Effector memory CD4-positive, alpha-beta T cell (primary cell): ENCODE results near the gene PHKG2.

Source experiments
- DNase-seq, 3 donors: peaks; one replicate each; pipeline ENCODE4 v3.0.0-alpha.2; 2020
- H3K27ac ChIP-seq: 2 replicates; pipeline ENCODE4 v1.7.0; 2013; ENCODE audit warnings: mild to moderate bottlenecking, low read length, moderate library complexity; ENCODE audit not compliant: insufficient read depth, poor library complexity, severe bottlenecking
- H3K27me3 ChIP-seq: replicated peaks from 2 replicates; pipeline ENCODE4 v1.7.0; 2013; ENCODE audit warnings: mild to moderate bottlenecking, low read length; ENCODE audit not compliant: insufficient read depth, control insufficient read depth, poor library complexity, severe bottlenecking
- H3K36me3 ChIP-seq: 2 replicates; pipeline ENCODE4 v1.7.0; 2013; ENCODE audit warnings: mild to moderate bottlenecking, low read length, moderate library complexity; ENCODE audit not compliant: control insufficient read depth, insufficient read depth
- H3K4me1 ChIP-seq: 2 replicates; pipeline ENCODE4 v1.7.0; 2013; ENCODE audit warnings: low read length, mild to moderate bottlenecking; ENCODE audit not compliant: control insufficient read depth, insufficient read depth, poor library complexity, severe bottlenecking
- H3K4me3 ChIP-seq: 2 replicates; pipeline ENCODE4 v1.7.0; 2013; ENCODE audit warnings: low read length, low read depth, mild to moderate bottlenecking; ENCODE audit not compliant: insufficient read depth, poor library complexity, severe bottlenecking
- H3K9me3 ChIP-seq: 2 replicates; pipeline ENCODE4 v1.7.0; 2013; ENCODE audit warnings: mild to moderate bottlenecking, low read length, moderate library complexity; ENCODE audit not compliant: control insufficient read depth

PHKG2 gene

DNA sequence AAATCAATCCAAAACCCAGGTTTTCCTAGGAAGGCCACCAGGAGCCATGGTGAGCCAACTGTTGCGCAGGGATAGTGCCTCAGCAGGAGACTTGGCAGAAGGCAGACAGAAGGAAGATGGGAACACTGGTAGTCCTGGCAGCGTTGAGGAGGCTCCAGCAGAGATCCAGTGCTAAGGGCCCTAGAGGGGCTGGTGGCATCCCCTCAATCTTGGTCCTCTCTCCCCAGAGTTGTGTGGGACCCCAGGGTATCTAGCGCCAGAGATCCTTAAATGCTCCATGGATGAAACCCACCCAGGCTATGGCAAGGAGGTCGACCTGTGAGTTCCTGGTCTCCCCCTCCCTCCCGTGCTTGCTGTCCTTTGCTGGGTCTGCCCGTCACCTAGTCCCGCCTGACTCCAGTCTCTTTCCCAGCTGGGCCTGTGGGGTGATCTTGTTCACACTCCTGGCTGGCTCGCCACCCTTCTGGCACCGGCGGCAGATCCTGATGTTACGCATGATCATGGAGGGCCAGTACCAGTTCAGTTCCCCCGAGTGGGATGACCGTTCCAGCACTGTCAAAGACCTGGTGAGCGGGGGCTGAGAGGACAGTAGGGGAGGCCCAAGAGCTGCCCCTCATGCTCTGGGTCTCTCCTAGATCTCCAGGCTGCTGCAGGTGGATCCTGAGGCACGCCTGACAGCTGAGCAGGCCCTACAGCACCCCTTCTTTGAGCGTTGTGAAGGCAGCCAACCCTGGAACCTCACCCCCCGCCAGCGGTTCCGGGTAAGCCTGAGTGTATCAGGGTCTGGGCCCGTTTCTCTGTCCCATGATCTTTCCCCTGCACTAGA is 7.9 kb downstream of the PHKG2 start:
- Histone ChIP-seq H3K4me3 (no peak overlapping the region), H3K9me3 (no peaks in the 10 kb centered on the region), H3K4me1 (peaks cover 6% of the 10 kb centered on the region), H3K36me3 (peaks cover 37% of the 10 kb centered on the region), H3K27ac (no peak overlapping the region), H3K27me3 (no peaks in the 10 kb centered on the region)
- DNase-seq = no peak

DNA sequence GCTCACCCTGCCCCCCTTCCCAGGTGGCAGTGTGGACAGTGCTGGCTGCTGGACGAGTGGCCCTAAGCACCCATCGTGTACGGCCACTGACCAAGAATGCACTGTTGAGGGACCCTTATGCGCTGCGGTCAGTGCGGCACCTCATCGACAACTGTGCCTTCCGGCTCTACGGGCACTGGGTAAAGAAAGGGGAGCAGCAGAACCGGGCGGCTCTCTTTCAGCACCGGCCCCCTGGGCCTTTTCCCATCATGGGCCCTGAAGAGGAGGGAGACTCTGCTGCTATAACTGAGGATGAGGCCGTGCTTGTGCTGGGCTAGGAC is 8.5 kb downstream of the PHKG2 start:
- H3K9me3 ChIP-seq = no peaks in the 10 kb centered on the region
- no peak overlapping the region for H3K4me3 ChIP-seq
- H3K4me1 ChIP-seq = peaks cover 8% of the 10 kb centered on the region
- DNase-seq = no peak
- peaks cover 32% of the 10 kb centered on the region for H3K36me3 ChIP-seq
- no peak overlapping the region for H3K27ac ChIP-seq
- H3K27me3 ChIP-seq = no peaks in the 10 kb centered on the region

DNA sequence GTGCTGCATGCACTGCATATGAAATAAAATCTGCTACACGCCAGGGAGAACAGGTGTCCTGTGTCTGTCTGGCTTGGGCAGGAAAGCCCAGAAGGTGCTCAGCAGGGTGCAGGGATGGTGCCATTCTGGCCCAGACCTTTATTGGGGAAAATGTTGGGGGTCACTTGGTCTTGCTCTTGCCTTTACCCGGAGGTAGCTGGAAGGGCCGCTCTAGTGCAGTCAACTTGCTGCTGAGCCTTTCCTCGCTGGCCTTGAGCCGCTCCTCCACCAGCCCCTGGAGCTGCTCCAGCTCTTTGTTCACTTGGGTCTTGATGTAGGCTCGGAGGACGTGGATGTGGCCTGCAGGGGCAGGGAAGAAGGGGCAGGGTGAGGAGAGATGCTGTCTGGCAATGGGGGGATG is 9.1 kb downstream of the PHKG2 start:
- Histone ChIP-seq H3K4me1 (peaks cover 8% of the 10 kb centered on the region), H3K9me3 (no peaks in the 10 kb centered on the region), H3K27ac (no peak overlapping the region), H3K36me3 (peaks cover 30% of the 10 kb centered on the region), H3K4me3 (no peak overlapping the region), H3K27me3 (no peaks in the 10 kb centered on the region)
- DNase-seq = no peak

DNA sequence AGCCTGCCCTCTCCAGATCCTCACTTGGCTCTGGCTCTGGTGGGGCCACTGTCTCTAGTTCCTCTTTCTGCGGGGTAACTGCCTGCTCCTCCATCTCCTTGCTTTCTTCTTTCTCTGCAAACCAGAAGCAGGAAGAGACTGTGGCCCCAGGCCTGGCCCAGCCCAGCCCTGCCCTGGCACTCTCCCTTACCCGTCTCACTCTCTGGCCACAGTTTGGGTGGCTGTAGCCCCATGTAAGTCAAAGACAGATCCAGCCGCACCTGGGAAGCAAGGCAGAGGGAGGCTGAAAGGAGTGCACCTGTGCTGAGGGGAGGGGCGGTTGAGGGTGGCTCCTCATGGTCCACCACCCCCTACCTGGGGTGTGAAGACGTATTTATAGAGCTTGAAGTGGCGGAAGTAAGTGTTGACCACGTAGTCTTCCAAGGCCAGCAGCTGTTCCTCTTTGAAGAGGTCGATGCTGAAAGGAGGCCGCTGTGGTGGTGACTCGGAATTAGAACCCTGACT is 10.8 kb downstream of the PHKG2 start:
- H3K27me3 ChIP-seq = no peaks in the 10 kb centered on the region
- no peak for DNase-seq
- H3K4me1 ChIP-seq = peaks cover 19% of the 10 kb centered on the region
- no peak overlapping the region for H3K4me3 ChIP-seq
- no peaks in the 10 kb centered on the region for H3K9me3 ChIP-seq
- H3K36me3 ChIP-seq = peaks cover 22% of the 10 kb centered on the region
- H3K27ac ChIP-seq = no peak overlapping the region

DNA sequence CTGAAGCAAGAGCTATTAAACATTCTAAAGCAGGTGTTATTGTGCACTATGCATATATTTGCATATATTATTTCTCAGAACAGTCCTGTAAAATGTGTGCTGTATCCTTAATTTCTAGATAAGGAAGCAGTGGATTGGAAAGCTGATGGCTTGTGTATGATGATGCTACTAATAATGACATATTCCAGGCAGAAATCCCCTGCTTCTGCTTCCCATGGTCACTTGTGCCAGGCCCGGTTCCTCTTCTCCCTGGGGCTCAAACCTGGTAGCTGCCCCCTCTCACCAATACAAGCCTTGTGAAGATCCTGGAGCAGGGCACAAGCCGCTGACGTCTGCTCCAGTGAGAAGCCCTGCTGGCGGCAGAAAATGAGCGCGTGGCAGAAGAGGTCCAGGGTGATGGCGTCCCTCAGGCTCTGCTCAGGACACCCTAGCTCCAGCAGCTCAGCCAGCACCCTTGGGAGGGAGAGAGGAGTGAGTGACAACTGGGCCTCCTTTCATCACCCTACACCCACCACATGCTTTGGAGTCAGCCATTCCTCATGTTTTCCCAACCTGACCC is 11.9 kb downstream of the PHKG2 start:
- Histone ChIP-seq H3K36me3 (peaks cover 24% of the 10 kb centered on the region), H3K4me3 (no peak overlapping the region), H3K4me1 (peaks cover 19% of the 10 kb centered on the region), H3K9me3 (no peaks in the 10 kb centered on the region), H3K27ac (no peak overlapping the region), H3K27me3 (no peaks in the 10 kb centered on the region)
- no peak for DNase-seq

DNA sequence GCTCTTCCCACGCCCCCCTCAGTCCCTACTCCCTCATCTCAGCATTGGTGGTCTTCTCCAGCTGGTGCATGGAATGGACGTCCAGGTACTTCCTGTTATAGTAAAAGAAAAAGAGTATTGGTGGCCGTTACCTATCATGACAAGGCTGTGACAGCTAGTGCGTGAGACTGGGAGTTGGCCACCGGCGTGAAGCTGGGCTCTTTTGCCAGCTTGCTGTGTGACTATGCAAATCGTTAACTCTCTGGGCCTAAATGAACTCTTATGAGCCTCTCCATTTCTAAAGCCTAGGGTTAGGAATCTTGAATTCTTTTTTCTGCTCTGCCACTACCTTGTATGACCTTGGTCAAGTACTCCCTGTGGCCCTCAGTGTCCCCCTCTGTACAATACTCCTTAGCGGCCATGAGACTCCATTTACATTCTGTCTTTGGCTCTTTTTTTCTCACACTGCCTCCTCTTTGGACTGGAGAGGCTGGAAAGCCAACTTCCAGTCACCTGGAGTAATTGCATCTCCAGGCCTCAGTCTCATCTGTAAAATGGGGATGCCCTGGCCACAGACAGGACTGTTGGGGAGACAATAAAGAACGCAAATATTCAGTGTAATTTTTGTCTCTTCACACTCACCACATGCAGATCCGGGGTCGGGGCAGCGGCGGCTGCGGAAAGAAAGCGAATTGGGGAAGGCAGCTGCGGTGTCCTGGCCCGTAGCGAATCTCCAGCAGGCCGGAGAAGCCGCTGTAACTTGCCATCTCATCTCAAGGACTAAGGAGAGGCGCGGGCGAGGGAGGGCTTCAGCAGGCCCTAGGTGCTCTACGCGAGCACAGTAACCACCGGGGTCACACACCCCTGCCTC is 12.6 kb downstream of the PHKG2 start:
- H3K4me3 ChIP-seq = peak overlapping the region; percentile 97
- no peaks in the 10 kb centered on the region for H3K9me3 ChIP-seq
- no peak for DNase-seq
- H3K4me1 ChIP-seq = peaks cover 19% of the 10 kb centered on the region
- H3K27ac ChIP-seq = peak overlapping the region; percentile 77
- no peaks in the 10 kb centered on the region for H3K27me3 ChIP-seq
- peaks cover 31% of the 10 kb centered on the region for H3K36me3 ChIP-seq

DNA sequence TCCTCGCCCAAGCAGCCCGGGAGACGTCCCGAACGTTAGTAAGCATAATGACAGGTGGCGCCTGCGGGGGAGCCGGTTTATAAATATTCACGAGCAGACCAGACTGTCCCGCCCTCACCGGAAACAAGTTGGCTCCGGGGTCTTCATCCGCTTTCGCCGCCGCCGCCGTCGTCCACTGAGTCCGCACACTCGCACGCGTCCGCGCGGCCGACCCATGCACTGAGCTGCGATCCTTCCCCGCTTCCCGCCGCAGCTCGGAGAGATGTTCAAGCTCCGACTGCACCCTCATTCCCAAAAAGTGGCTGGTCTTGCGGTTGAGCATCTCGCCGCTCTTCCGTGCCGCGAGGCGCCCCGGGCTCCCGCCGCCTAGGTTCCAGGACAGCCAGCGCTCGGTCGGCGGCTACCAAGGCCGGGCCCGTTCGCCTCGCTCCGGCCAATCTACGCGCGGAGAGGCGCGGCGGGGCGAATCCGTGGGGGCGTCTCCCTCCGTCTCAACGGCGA is 13.3 kb downstream of the PHKG2 start:
- Histone ChIP-seq H3K9me3 (no peaks in the 10 kb centered on the region), H3K4me3 (peak overlapping the region; percentile 97), H3K4me1 (peaks cover 19% of the 10 kb centered on the region), H3K27me3 (no peaks in the 10 kb centered on the region), H3K36me3 (peaks cover 38% of the 10 kb centered on the region), H3K27ac (peak overlapping the region; percentile 77)
- DNase-seq = peak in 2 of 3 donors; percentile 21 to 25

DNA sequence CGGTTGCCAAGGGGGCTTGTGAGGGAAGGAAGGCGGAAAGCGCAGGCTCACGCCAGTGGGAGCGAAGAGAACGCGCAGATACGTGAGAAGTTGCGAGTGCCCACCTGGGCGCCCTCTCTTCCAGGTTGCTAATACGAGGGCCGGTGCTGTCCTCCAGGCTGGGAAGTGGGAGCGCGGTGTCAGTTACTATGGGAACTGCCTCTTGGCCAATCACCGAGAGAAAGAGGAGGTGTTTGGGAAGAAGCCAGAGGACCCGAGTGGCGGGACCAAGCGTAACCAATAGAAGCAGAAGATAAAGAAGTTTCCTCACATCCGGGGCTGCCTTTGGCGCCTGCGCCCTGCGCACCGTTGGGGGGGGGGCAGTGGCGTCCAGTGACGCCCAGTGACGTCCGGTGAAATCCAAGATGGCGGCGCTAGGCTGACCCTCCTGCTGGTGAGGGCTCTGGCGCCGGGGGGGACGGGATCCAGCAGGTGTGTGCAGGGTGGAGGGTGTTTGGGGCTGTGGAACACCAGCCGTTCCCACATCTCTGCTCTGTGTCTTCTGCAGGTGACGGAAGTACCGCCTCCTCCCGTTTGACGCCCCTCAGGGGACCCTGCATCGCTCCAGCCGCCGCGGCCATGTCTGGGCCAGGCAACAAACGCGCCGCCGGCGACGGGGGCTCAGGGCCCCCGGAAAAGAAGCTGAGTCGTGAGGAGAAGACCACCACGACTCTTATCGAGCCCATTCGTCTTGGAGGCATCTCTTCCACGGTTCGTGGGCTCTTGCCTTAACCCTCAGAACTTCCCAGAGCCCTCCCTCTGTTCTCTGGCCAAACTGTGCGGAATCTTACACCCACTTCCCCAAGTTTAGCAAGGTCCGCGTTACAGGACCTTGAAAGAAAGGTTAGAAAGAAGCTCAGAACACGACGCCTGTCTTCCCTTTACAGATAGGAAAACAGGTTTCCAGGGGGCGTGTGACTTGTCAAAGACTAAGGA is 14.0 kb downstream of the PHKG2 start, which contains the start of the genes CFAP119 and RNF40:
Gene CFAP119 (minus strand): TSS at position 135 of the 975 bp plus-strand sequence. CDS start 314 bp downstream, outside the sequence.
Gene RNF40 (plus strand): TSS at position 395 of the 975 bp plus-strand sequence. CDS start 224 bp downstream, at position 619.
- DNase-seq = peak; percentile 85 to 93 (median 90)
- H3K4me1 ChIP-seq = peaks cover 19% of the 10 kb centered on the region
- H3K36me3 ChIP-seq = peaks cover 39% of the 10 kb centered on the region

More for the DNA sequence above, 14.0 kb downstream of the PHKG2 start, which contains the start of the genes CFAP119 and RNF40:
- Histone ChIP-seq H3K27me3 (no peaks in the 10 kb centered on the region), H3K4me3 (peak within 1 kb of the TSS; percentile 97), H3K9me3 (no peaks in the 10 kb centered on the region), H3K27ac (peak within 1 kb of the TSS; percentile 77)
